HEK293 (cell line): ENCODE measurements around the gene THAP3.

Experiments used
- CTCF ChIA-PET: fragments of 350-600 bp; formaldehyde crosslinking; extraction: SDS; loops from one replicate; lab custom pipeline; 2021; ENCODE audit warnings: antibody characterized with exemption; lab: Yijun Ruan, JAX
- POLR2A ChIA-PET: fragments of 300-600 bp; formaldehyde crosslinking; extraction: SDS; loops from one replicate; lab custom pipeline; 2020; ENCODE audit warnings: antibody characterized with exemption, inconsistent platforms; lab: Yijun Ruan, JAX
- H3K27ac ChIP-seq: fragments of 200-500 bp; sonication (Bioruptor generic); 2 replicates; pipeline ENCODE4 v1.5.1; 2014; ENCODE audit warnings: low read depth, low read length, control low read depth, inconsistent platforms; ENCODE audit errors: extremely low read depth
- H3K36me3 ChIP-seq, 2 experiments: fragments of 200-500 bp in 1 of 2; sonication (Bioruptor generic) in 1 of 2; 1 replicate in 1 of 2; 2 replicates in 1 of 2; pipeline ENCODE4 v1.5.1; 2014 to 2017; ENCODE audit warnings: inconsistent platforms in 2 of 2, low read length in 2 of 2; ENCODE audit not compliant: control insufficient read depth in 2 of 2, insufficient read depth in 1 of 2
- H3K4me1 ChIP-seq: fragments of 200-500 bp; sonication (Bioruptor generic); 2 replicates; pipeline ENCODE4 v1.5.1; 2014; ENCODE audit warnings: mild to moderate bottlenecking, low read length, inconsistent platforms; ENCODE audit not compliant: control insufficient read depth, insufficient read depth
- H3K4me3 ChIP-seq: 2 replicates; pipeline ENCODE4 v1.5.1; 2011; ENCODE audit warnings: low read depth, mild to moderate bottlenecking, control low read depth, low read length, moderate library complexity
- H3K9me3 ChIP-seq: fragments of 200-500 bp; sonication (Bioruptor generic); 2 replicates; pipeline ENCODE4 v1.5.1; 2014; ENCODE audit warnings: low read depth, low read length, inconsistent platforms; ENCODE audit not compliant: control insufficient read depth, insufficient read depth
- GFI1B ChIP-seq: fragments of 450-650 bp; formaldehyde crosslinking; IDR thresholded peaks from 2 replicates; pipeline ENCODE4 v1.5.1; 2016; ENCODE audit warnings: missing biosample characterization, missing genetic modification characterization
- GLIS2 ChIP-seq: fragments of 450-650 bp; formaldehyde crosslinking; IDR thresholded peaks from 2 replicates; pipeline ENCODE4 v1.5.1; 2016; ENCODE audit warnings: missing biosample characterization, missing genetic modification characterization
- KLF10 ChIP-seq: fragments of 450-650 bp; IDR thresholded peaks from 2 replicates; pipeline ENCODE4 v1.5.1; 2018; ENCODE audit warnings: missing biosample characterization, mild to moderate bottlenecking, missing genetic modification characterization
- RBAK ChIP-seq: fragments of 450-650 bp; formaldehyde crosslinking; IDR thresholded peaks from 2 replicates; pipeline ENCODE4 v1.5.1; 2016; ENCODE audit warnings: missing biosample characterization, missing genetic modification characterization
- REPIN1 ChIP-seq: fragments of 450-650 bp; formaldehyde crosslinking; IDR thresholded peaks from 2 replicates; pipeline ENCODE4 v1.5.1; 2017; ENCODE audit warnings: missing biosample characterization, missing genetic modification characterization, low read depth
- SP2 ChIP-seq: fragments of 450-650 bp; formaldehyde crosslinking; IDR thresholded peaks from 2 replicates; pipeline ENCODE4 v1.5.1; 2016; ENCODE audit warnings: missing biosample characterization, missing genetic modification characterization
- SP3 ChIP-seq: fragments of 450-650 bp; formaldehyde crosslinking; IDR thresholded peaks from 2 replicates; pipeline ENCODE4 v1.5.1; 2016; ENCODE audit warnings: missing biosample characterization, missing genetic modification characterization
- ZBTB1 ChIP-seq: fragments of 450-650 bp; formaldehyde crosslinking; IDR thresholded peaks from 2 replicates; pipeline ENCODE4 v1.5.1; 2016; ENCODE audit warnings: missing biosample characterization, missing genetic modification characterization
- ZBTB17 ChIP-seq: fragments of 450-650 bp; formaldehyde crosslinking; IDR thresholded peaks from 2 replicates; pipeline ENCODE4 v1.5.1; 2016; ENCODE audit warnings: missing biosample characterization, missing genetic modification characterization
- ZBTB6 ChIP-seq: fragments of 450-650 bp; formaldehyde crosslinking; IDR thresholded peaks from 2 replicates; pipeline ENCODE4 v1.5.1; 2017; ENCODE audit warnings: missing biosample characterization, missing genetic modification characterization
- ZBTB8A ChIP-seq: fragments of 450-650 bp; formaldehyde crosslinking; IDR thresholded peaks from 2 replicates; pipeline ENCODE4 v1.5.1; 2016; ENCODE audit warnings: missing biosample characterization, missing genetic modification characterization
- ZNF114 ChIP-seq: fragments of 450-650 bp; formaldehyde crosslinking; IDR thresholded peaks from 2 replicates; pipeline ENCODE4 v1.5.0; 2017; ENCODE audit warnings: missing biosample characterization, missing genetic modification characterization
- ZNF140 ChIP-seq: fragments of 450-650 bp; formaldehyde crosslinking; IDR thresholded peaks from 2 replicates; pipeline ENCODE4 v1.5.1; 2016; ENCODE audit warnings: missing biosample characterization, missing genetic modification characterization
- ZNF157 ChIP-seq: fragments of 450-650 bp; formaldehyde crosslinking; IDR thresholded peaks from 2 replicates; pipeline ENCODE4 v1.5.1; 2016; ENCODE audit warnings: missing biosample characterization, missing genetic modification characterization
- ZNF169 ChIP-seq: fragments of 450-650 bp; formaldehyde crosslinking; IDR thresholded peaks from 2 replicates; pipeline ENCODE4 v1.5.1; 2016; ENCODE audit warnings: missing biosample characterization, missing genetic modification characterization
- ZNF221 ChIP-seq: fragments of 450-650 bp; formaldehyde crosslinking; IDR thresholded peaks from 2 replicates; pipeline ENCODE4 v1.5.1; 2017; ENCODE audit warnings: missing biosample characterization, missing genetic modification characterization, borderline replicate concordance
- ZNF248 ChIP-seq: fragments of 450-650 bp; formaldehyde crosslinking; IDR thresholded peaks from 2 replicates; pipeline ENCODE4 v1.5.1; 2017; ENCODE audit warnings: missing biosample characterization, missing genetic modification characterization
- ZNF350 ChIP-seq: fragments of 450-650 bp; formaldehyde crosslinking; IDR thresholded peaks from 2 replicates; pipeline ENCODE4 v1.5.0; 2017; ENCODE audit warnings: missing biosample characterization, mild to moderate bottlenecking, missing genetic modification characterization
- ZNF366 ChIP-seq: fragments of 450-650 bp; formaldehyde crosslinking; conservative IDR thresholded peaks from 2 replicates; pipeline ENCODE4 v1.5.1; 2016; ENCODE audit warnings: missing biosample characterization, missing genetic modification characterization
- ZNF510 ChIP-seq: fragments of 450-650 bp; formaldehyde crosslinking; IDR thresholded peaks from 2 replicates; pipeline ENCODE4 v1.5.1; 2018; ENCODE audit warnings: mild to moderate bottlenecking, missing genetic modification characterization, missing biosample characterization; ENCODE audit not compliant: insufficient replicate concordance
- ZNF513 ChIP-seq: fragments of 450-650 bp; IDR thresholded peaks from 2 replicates; pipeline ENCODE4 v1.5.1; 2018; ENCODE audit warnings: missing biosample characterization, missing genetic modification characterization
- ZNF521 ChIP-seq: fragments of 450-650 bp; formaldehyde crosslinking; IDR thresholded peaks from 2 replicates; pipeline ENCODE4 v1.5.1; 2017; ENCODE audit warnings: missing biosample characterization, mild to moderate bottlenecking, missing genetic modification characterization
- ZNF561 ChIP-seq: fragments of 450-650 bp; IDR thresholded peaks from 2 replicates; pipeline ENCODE4 v1.5.1; 2018; ENCODE audit warnings: missing biosample characterization, missing genetic modification characterization, borderline replicate concordance
- ZNF629 ChIP-seq: fragments of 450-650 bp; formaldehyde crosslinking; IDR thresholded peaks from 2 replicates; pipeline ENCODE4 v1.5.1; 2017; ENCODE audit warnings: missing biosample characterization, missing genetic modification characterization
- ZNF704 ChIP-seq: fragments of 450-650 bp; formaldehyde crosslinking; IDR thresholded peaks from 2 replicates; pipeline ENCODE4 v1.5.1; 2016; ENCODE audit warnings: missing biosample characterization, missing genetic modification characterization
- ZNF707 ChIP-seq: fragments of 450-650 bp; formaldehyde crosslinking; IDR thresholded peaks from 2 replicates; pipeline ENCODE4 v1.5.1; 2016; ENCODE audit warnings: missing biosample characterization, missing genetic modification characterization
- ZNF791 ChIP-seq: fragments of 450-650 bp; formaldehyde crosslinking; IDR thresholded peaks from 2 replicates; pipeline ENCODE4 v1.5.1; 2016; ENCODE audit warnings: missing biosample characterization, missing genetic modification characterization
- ZSCAN23 ChIP-seq: fragments of 450-650 bp; formaldehyde crosslinking; IDR thresholded peaks from 2 replicates; pipeline ENCODE4 v1.5.1; 2016; ENCODE audit warnings: missing biosample characterization, missing genetic modification characterization
- ZSCAN30 ChIP-seq: fragments of 450-650 bp; IDR thresholded peaks from 2 replicates; pipeline ENCODE4 v1.5.1; 2018; ENCODE audit warnings: missing biosample characterization, mild to moderate bottlenecking, missing genetic modification characterization, moderate library complexity
- TF ChIP-seq, protein P1 (sequence below): fragments of 450-650 bp; formaldehyde crosslinking; IDR thresholded peaks from 2 replicates; pipeline ENCODE4 v1.5.1; 2016; ENCODE audit warnings: missing biosample characterization, missing genetic modification characterization
- TF ChIP-seq, protein P2 (sequence below): fragments of 450-650 bp; formaldehyde crosslinking; optimal IDR thresholded peaks from 2 replicates; pipeline ENCODE3; 2016; ENCODE audit warnings: missing biosample characterization, mild to moderate bottlenecking, missing genetic modification characterization

Gene THAP3

GRCh38 chr1:6579374-6580118 is 45.1 kb upstream of the THAP3 start, which contains the start of gene ZBTB48:
Gene ZBTB48, plus strand, starts transcription at chr1:6579994. Its CDS starts 616 bp downstream, at chr1:6580610.
- peak within 1 kb of the TSS; percentile 96 for H3K4me3 ChIP-seq
- no peaks in the 10 kb centered on the region for H3K9me3 ChIP-seq
- CTCF ChIA-PET: interaction anchor here (0.6 to 1.7 kb wide), 7 partner anchors 8 to 263 kb away, joined by 3 to 10 read pairs (median 5); partner anchors contain the start of genes NOL9 and TAS1R1
- peak within 1 kb of the TSS; percentile 38; the same call in 1 of the 2 replicates for H3K27ac ChIP-seq
- POLR2A ChIA-PET: interaction anchor here (0.6 to 2.7 kb wide), 16 partner anchors 8 to 68 kb away, joined by 3 to 25 read pairs (median 6); partner anchors contain the start of genes KLHL21, NOL9, PHF13 and TAS1R1
- H3K4me1 ChIP-seq: peaks cover 9% of the 10 kb centered on the region
- H3K36me3 ChIP-seq: peaks cover 0 to 25% of the 10 kb centered on the region in 2 experiments; a peak in 1 of 3 replicates
- TF ChIP-seq, protein P1, sequence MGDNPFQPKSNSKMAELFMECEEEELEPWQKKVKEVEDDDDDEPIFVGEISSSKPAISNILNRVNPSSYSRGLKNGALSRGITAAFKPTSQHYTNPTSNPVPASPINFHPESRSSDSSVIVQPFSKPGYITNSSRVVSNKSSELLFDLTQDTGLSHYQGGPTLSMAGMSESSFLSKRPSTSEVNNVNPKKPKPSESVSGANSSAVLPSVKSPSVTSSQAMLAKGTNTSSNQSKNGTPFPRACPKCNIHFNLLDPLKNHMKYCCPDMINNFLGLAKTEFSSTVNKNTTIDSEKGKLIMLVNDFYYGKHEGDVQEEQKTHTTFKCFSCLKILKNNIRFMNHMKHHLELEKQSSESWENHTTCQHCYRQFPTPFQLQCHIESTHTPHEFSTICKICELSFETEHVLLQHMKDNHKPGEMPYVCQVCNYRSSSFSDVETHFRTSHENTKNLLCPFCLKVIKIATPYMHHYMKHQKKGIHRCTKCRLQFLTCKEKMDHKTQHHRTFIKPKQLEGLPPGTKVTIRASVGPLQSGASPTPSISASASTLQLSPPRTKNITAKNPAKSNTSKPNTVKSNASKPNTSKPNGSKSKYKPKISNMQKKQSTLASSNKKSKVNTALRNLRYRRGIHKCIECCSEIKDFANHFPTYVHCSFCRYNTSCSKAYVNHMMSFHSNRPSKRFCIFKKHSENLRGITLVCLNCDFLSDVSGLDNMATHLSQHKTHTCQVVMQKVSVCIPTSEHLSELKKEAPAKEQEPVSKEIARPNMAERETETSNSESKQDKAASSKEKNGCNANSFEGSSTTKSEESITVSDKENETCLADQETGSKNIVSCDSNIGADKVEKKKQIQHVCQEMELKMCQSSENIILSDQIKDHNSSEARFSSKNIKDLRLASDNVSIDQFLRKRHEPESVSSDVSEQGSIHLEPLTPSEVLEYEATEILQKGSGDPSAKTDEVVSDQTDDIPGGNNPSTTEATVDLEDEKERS (tag by site-specific recombination): no peak
- TF ChIP-seq GFI1B (tag by site-specific recombination): no peak
- TF ChIP-seq KLF10 (tag by site-specific recombination): peak; percentile 73; the same call in 1 of the 2 replicates
- TF ChIP-seq ZNF513 (tag by site-specific recombination): no peak
- TF ChIP-seq ZNF157: no peak
- TF ChIP-seq RBAK: no peak
- TF ChIP-seq ZBTB1 (tag by site-specific recombination): no peak
- TF ChIP-seq ZNF521 (tag by site-specific recombination): no peak
- peak; percentile 98 for TF ChIP-seq SP2 (tag by site-specific recombination)
- TF ChIP-seq ZBTB6: peak; percentile 9; the same call in 1 of the 2 replicates
- TF ChIP-seq ZNF629 (tag by site-specific recombination): peak; percentile 99
- TF ChIP-seq ZNF169: no peak
- no peak; the same call in 1 of the 2 replicates for TF ChIP-seq GLIS2
- peak; percentile 78 for TF ChIP-seq SP3
- TF ChIP-seq ZSCAN23 (tag by site-specific recombination): no peak
- TF ChIP-seq, protein P2, sequence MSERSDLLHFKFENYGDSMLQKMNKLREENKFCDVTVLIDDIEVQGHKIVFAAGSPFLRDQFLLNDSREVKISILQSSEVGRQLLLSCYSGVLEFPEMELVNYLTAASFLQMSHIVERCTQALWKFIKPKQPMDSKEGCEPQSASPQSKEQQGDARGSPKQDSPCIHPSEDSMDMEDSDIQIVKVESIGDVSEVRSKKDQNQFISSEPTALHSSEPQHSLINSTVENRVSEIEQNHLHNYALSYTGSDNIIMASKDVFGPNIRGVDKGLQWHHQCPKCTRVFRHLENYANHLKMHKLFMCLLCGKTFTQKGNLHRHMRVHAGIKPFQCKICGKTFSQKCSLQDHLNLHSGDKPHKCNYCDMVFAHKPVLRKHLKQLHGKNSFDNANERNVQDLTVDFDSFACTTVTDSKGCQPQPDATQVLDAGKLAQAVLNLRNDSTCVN (tag by site-specific recombination): peak; percentile 67
- no peak for TF ChIP-seq ZNF366 (tag by site-specific recombination)
- no peak for TF ChIP-seq ZNF221 (tag by site-specific recombination)
- TF ChIP-seq ZBTB8A (tag by site-specific recombination): peak; percentile 91
- no peak for TF ChIP-seq ZNF350 (tag by site-specific recombination)
- TF ChIP-seq ZNF140 (tag by site-specific recombination): no peak
- TF ChIP-seq ZNF114 (tag by site-specific recombination): no peak
- TF ChIP-seq ZNF707: no peak
- TF ChIP-seq ZBTB17: peak; percentile 90
- TF ChIP-seq REPIN1 (tag by site-specific recombination): no peak
- no peak for TF ChIP-seq ZNF704 (tag by site-specific recombination)
- TF ChIP-seq ZNF791 (tag by site-specific recombination): no peak
- TF ChIP-seq ZNF248 (tag by site-specific recombination): no peak
- no peak for TF ChIP-seq ZNF561
- TF ChIP-seq ZNF510 (tag by site-specific recombination): no peak
- TF ChIP-seq ZSCAN30 (tag by site-specific recombination): no peak
